Peyer's patch (tissue), 4 donors: Measurements from ENCODE around the gene SUV39H1. TPM values are rescaled to one million over a fixed set of nuclear protein-coding genes. Genes with fewer than 3 reads are reported as not detected.

Experiments used
- DNase-seq, 3 donors: peaks; one replicate each; pipeline ENCODE4 v3.0.0-alpha.2; 2017 to 2019
- H3K27ac ChIP-seq, 4 donors: fragments of 200-600 bp; sonication (generic); one replicate each; pipeline ENCODE4 v1.5.1; 2016 to 2019
- H3K27me3 ChIP-seq, 2 donors: fragments of 200-600 bp; sonication (generic); one replicate each; pipeline ENCODE4 v1.5.1; 2019
- H3K36me3 ChIP-seq, 3 donors: fragments of 200-600 bp; sonication (generic); one replicate each; pipeline ENCODE4 v1.5.1; 2016 to 2019
- H3K4me1 ChIP-seq, 4 donors: fragments of 200-600 bp; sonication (generic); one replicate each; pipeline ENCODE4 v1.5.1; 2016 to 2019
- H3K4me3 ChIP-seq, 4 donors: fragments of 200-600 bp; sonication (generic); 1 replicate in 3 of 4; 2 replicates in 1 of 4; pipeline ENCODE4 v1.5.1; 2016 to 2019; ENCODE audit warnings: mild to moderate bottlenecking in 1 of 4
- H3K9me3 ChIP-seq, 4 donors: fragments of 200-600 bp; sonication (generic); one replicate each; pipeline ENCODE4 v1.5.1; 2016 to 2019; ENCODE audit warnings: mild to moderate bottlenecking in 1 of 4
- POLR2A ChIP-seq, 2 donors: fragments of 450-650 bp; IDR thresholded peaks; one replicate each; pipeline ENCODE4 v1.5.1; 2017; ENCODE audit warnings: antibody characterized with exemption in 2 of 2, mild to moderate bottlenecking in 2 of 2, moderate library complexity in 2 of 2
- total RNA-seq, 4 donors: library from RNA; depleted of rRNA; stranded (reverse); fragments of >200 nt; gene quantifications; one replicate each; pipeline ENCODE4 v1.1.0, GENCODE V29; 2016
- TF ChIP-seq, protein P1 (sequence below), 6 experiments: fragments of 450-650 bp in 4 of 6; fragments of 200-600 bp in 2 of 6; sonication (generic) in 1 of 6; IDR thresholded peaks; one replicate each; pipeline ENCODE4 v1.5.1; 2017 to 2019; ENCODE audit warnings: antibody characterized with exemption in 6 of 6, mild to moderate bottlenecking in 3 of 6, moderate library complexity in 1 of 6

The SUV39H1 gene
- total RNA-seq, 4 donors from 2014 or later, result 2.5 to 7.4 (median 4.2) TPM

DNA sequence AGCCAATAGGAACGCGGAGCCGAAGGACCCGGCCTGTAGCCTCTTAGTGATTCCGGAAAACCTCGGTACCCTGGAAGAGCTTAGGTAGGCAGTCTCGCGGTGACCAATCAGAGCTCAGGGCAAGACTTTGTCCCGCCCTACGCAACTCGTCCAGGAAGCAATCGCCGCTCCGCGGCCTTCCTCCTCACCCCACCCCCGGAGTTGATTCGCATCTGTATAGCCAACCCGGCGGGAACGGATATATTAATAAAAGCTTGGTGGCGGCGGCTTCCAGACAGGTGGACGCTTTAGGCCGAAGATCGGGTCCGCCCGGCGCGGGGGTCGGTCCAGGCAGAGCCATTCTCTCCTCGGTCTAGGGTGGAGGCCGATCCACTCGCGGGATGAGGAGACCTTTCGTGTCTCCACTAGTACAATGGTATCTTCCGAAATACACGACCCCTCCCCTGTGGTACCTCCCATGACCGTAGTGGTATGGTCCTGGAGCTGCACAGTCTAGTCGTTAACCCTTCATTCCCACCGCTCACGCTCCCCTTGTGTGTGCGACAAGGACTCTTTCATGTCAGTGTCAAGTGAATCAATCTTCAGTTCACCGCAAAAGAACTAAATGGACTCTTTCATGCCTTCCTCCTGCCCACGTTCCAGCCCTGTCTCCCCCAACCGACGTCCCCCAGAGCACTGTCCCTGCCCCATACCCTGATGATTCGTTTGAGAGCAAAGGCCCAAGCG lies 40.8 kb downstream of the SUV39H1 start:
- Histone ChIP-seq H3K4me3 (peak overlapping the region; percentile 47 to 71 (median 60)), H3K36me3 (no peaks in the 10 kb centered on the region), H3K27me3 (no peaks in the 10 kb centered on the region), H3K9me3 (no peaks in the 10 kb centered on the region), H3K27ac (peak overlapping the region; percentile 72 to 96 (median 94)), H3K4me1 (no peaks in the 10 kb centered on the region)
- peak; percentile 46 to 67 for TF ChIP-seq POLR2A (IDR thresholded peaks at IDR 0.05)
- TF ChIP-seq, protein P1, sequence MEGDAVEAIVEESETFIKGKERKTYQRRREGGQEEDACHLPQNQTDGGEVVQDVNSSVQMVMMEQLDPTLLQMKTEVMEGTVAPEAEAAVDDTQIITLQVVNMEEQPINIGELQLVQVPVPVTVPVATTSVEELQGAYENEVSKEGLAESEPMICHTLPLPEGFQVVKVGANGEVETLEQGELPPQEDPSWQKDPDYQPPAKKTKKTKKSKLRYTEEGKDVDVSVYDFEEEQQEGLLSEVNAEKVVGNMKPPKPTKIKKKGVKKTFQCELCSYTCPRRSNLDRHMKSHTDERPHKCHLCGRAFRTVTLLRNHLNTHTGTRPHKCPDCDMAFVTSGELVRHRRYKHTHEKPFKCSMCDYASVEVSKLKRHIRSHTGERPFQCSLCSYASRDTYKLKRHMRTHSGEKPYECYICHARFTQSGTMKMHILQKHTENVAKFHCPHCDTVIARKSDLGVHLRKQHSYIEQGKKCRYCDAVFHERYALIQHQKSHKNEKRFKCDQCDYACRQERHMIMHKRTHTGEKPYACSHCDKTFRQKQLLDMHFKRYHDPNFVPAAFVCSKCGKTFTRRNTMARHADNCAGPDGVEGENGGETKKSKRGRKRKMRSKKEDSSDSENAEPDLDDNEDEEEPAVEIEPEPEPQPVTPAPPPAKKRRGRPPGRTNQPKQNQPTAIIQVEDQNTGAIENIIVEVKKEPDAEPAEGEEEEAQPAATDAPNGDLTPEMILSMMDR (IDR thresholded peaks at IDR 0.05), result no peak
- DNase-seq, result peak; percentile 84 to 96 (median 87)

DNA sequence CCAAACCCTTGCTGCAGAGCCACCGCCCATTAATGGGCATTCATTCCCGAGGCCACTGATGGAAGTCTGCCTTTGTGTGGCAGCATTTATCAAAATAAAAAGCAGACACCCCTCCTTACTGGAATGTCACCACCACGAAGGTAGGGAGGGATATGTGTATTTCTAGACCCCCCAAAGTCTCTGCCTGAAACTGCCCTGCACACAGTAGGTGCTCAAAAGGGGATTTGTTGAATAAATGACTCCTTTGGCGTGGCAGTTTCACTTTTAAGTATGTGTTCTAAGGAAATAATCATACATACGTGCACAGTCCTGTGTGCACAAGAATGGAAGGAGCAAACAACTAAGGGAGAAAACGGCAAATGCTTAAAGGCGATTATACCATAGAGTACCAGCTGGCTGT lies 41.4 kb downstream of the SUV39H1 start:
- no peaks in the 10 kb centered on the region for H3K9me3 ChIP-seq
- H3K4me3 ChIP-seq, result peak overlapping the region; percentile 47 to 71 (median 60)
- peak overlapping the region; percentile 72 to 96 (median 94) for H3K27ac ChIP-seq
- no peaks in the 10 kb centered on the region for H3K27me3 ChIP-seq
- no peak for DNase-seq
- H3K4me1 ChIP-seq, result no peaks in the 10 kb centered on the region
- H3K36me3 ChIP-seq, result no peaks in the 10 kb centered on the region
- TF ChIP-seq POLR2A (IDR thresholded peaks at IDR 0.05), result no peak
- TF ChIP-seq, protein P1 (IDR thresholded peaks at IDR 0.05), result no peak

DNA sequence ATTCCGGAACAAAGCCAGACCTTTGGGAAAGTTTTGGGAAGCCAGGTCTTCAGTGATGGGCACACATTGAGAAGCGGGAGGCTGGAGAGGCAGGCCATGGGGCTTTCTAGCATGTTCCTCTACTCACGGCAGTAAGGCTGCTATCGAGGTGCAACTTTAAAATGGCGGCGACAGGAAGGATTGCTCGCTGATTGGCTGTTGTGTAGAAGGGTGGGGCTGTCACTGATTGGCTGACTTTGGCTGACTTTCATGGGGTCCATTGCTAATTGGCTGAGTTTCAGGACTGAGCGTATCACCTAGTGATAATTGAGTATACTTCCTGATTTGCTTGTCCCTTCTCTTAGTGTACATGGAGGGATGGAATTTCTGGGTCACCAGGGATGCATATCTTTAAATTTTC lies 45.3 kb downstream of the SUV39H1 start:
- no peaks in the 10 kb centered on the region for H3K4me1 ChIP-seq
- no peaks in the 10 kb centered on the region for H3K36me3 ChIP-seq
- no peaks in the 10 kb centered on the region for H3K9me3 ChIP-seq
- no peaks in the 10 kb centered on the region for H3K27me3 ChIP-seq
- TF ChIP-seq, protein P1 (IDR thresholded peaks at IDR 0.05), result no peak
- DNase-seq, result no peak
- H3K4me3 ChIP-seq, result no peak overlapping the region
- H3K27ac ChIP-seq, result no peak overlapping the region

DNA sequence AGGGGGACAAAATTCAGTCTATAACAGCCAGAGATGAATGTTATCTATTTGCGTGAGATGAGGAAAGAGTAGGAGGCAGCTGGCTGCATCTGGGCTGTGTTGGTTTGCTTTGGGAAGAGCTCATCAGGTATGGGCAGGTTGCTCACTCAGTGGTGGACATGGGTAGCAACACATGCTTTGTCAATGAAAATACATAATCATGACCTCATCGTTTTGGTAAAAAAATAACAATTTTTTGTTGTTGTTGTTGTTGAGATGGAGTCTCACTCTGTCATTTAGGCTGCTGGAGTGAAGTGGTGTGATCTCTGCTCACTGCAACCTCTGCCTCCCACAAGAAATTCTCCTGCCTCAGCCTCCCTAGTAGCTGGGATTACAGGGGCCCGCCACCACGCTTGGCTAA lies 48.7 kb downstream of the SUV39H1 start:
- Histone ChIP-seq H3K4me3 (no peak overlapping the region), H3K9me3 (no peaks in the 10 kb centered on the region), H3K27ac (no peak overlapping the region), H3K36me3 (no peaks in the 10 kb centered on the region), H3K4me1 (no peaks in the 10 kb centered on the region), H3K27me3 (no peaks in the 10 kb centered on the region)
- DNase-seq, result no peak
- TF ChIP-seq POLR2A (IDR thresholded peaks at IDR 0.05), result no peak
- TF ChIP-seq, protein P1 (IDR thresholded peaks at IDR 0.05), result no peak

DNA sequence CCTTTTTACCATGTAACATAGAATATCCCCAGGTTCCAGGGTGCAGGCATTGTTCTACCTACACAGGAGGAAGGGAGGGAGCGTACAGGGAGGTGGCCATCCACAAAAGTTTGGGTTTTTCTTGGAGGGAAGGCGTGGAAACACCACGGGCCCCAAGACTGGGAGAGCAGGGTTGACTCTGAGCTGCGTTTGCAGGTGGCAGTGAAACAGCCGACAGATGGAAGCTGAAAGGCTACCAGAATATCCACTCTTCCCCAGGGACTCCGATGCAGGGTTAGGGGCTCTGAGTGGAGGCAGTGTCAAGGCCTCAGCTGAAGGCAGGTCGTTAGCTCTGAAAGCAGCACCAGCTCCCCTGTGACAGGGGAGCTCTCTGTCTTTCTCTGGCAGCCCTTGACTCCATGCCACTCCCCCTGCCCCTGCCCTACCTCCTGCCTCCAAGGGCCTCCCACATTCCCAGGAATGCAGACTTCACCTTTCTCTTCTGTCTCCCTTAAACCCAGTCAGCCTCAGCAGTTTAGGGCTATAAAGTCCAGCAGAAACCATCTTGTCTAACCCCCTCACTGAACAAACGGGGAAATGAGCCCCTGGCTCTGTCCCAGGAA lies 51.0 kb downstream of the SUV39H1 start:
- H3K27me3 ChIP-seq, result no peaks in the 10 kb centered on the region
- H3K36me3 ChIP-seq, result no peaks in the 10 kb centered on the region
- TF ChIP-seq, protein P1 (IDR thresholded peaks at IDR 0.05), result no peak
- no peak for TF ChIP-seq POLR2A (IDR thresholded peaks at IDR 0.05)
- H3K27ac ChIP-seq, result no peak overlapping the region
- no peak for DNase-seq
- no peak overlapping the region for H3K4me3 ChIP-seq
- no peaks in the 10 kb centered on the region for H3K4me1 ChIP-seq
- H3K9me3 ChIP-seq, result no peaks in the 10 kb centered on the region
